Osteocyte (in vitro differentiated cells): ENCODE measurements around the gene GSX1. TPM values are rescaled to one million over a fixed set of nuclear protein-coding genes. Genes with fewer than 3 reads are reported as not detected.

Experiments used
- DNase-seq: peaks from one replicate; pipeline ENCODE4 v3.0.0; 2021; ENCODE audit warnings: mixed read lengths; ENCODE audit not compliant: unreplicated experiment; ENCODE audit errors: extremely low spot score
- H3K27ac Mint-ChIP-seq: one replicate; pipeline ENCODE4 v1.8.0; 2021; ENCODE audit warnings: mild to moderate bottlenecking, mixed read lengths; ENCODE audit not compliant: unreplicated experiment
- H3K27me3 Mint-ChIP-seq: one replicate; pipeline ENCODE4 v1.8.0; 2021; ENCODE audit warnings: mixed read lengths; ENCODE audit not compliant: unreplicated experiment
- H3K36me3 Mint-ChIP-seq: one replicate; pipeline ENCODE4 v1.8.0; 2021; ENCODE audit warnings: mixed read lengths; ENCODE audit not compliant: unreplicated experiment
- H3K4me1 Mint-ChIP-seq: one replicate; pipeline ENCODE4 v1.8.0; 2021; ENCODE audit warnings: mixed read lengths; ENCODE audit not compliant: unreplicated experiment
- H3K4me3 Mint-ChIP-seq: one replicate; pipeline ENCODE4 v1.8.0; 2021; ENCODE audit warnings: mild to moderate bottlenecking, moderate library complexity, mixed read lengths; ENCODE audit not compliant: unreplicated experiment
- H3K9me3 Mint-ChIP-seq: one replicate; pipeline ENCODE4 v1.8.0; 2021; ENCODE audit warnings: mixed read lengths; ENCODE audit not compliant: unreplicated experiment
- CTCF ChIP-seq: fragments of 200-600 bp; sonication (generic); IDR thresholded peaks from 2 replicates; pipeline ENCODE4 v1.5.0; 2021; ENCODE audit warnings: antibody characterized with exemption, mild to moderate bottlenecking, moderate library complexity
- total RNA-seq: library from RNA; stranded (reverse); gene quantifications from 2 replicates; pipeline ENCODE4 v1.2.1, GENCODE V29; 2021

GSX1 gene
- total RNA-seq, 1 donor from 2014 or later, result not detected

GRCh38 chr13:27775943-27776342, 16.3 kb upstream of the GSX1 start:
- no peak for DNase-seq
- H3K9me3 Mint-ChIP-seq, result no peaks in the 10 kb centered on the region
- no peaks in the 10 kb centered on the region for H3K4me1 Mint-ChIP-seq
- H3K27ac Mint-ChIP-seq, result no peak overlapping the region
- no peak for TF ChIP-seq CTCF
- peaks cover 44% of the 10 kb centered on the region for H3K27me3 Mint-ChIP-seq
- no peak overlapping the region for H3K4me3 Mint-ChIP-seq
- no peaks in the 10 kb centered on the region for H3K36me3 Mint-ChIP-seq

- TF ChIP-seq CTCF, result no peak
- H3K9me3 Mint-ChIP-seq, result no peaks in the 10 kb centered on the region
- no peak for DNase-seq
- H3K4me3 Mint-ChIP-seq, result no peak overlapping the region
- H3K27me3 Mint-ChIP-seq, result peaks cover 42% of the 10 kb centered on the region
- H3K27ac Mint-ChIP-seq, result no peak overlapping the region
- H3K36me3 Mint-ChIP-seq, result no peaks in the 10 kb centered on the region
- H3K4me1 Mint-ChIP-seq, result no peaks in the 10 kb centered on the region
Measured at GRCh38 chr13:27782151-27782550, 10.1 kb upstream of the GSX1 start.

- Mint-ChIP-seq H3K4me3 (no peak overlapping the region), H3K27me3 (peaks cover 45% of the 10 kb centered on the region), H3K36me3 (no peaks in the 10 kb centered on the region), H3K9me3 (no peaks in the 10 kb centered on the region), H3K4me1 (no peaks in the 10 kb centered on the region), H3K27ac (no peak overlapping the region)
- TF ChIP-seq CTCF, result peak; percentile 21
- DNase-seq, result no peak
Measured at GRCh38 chr13:27783111-27783510, 9.2 kb upstream of the GSX1 start.

- TF ChIP-seq CTCF, result no peak
- no peak for DNase-seq
- Mint-ChIP-seq H3K27ac (no peak overlapping the region), H3K27me3 (peaks cover 56% of the 10 kb centered on the region), H3K36me3 (peaks cover 3% of the 10 kb centered on the region), H3K4me3 (no peak overlapping the region), H3K9me3 (no peaks in the 10 kb centered on the region), H3K4me1 (peaks cover 24% of the 10 kb centered on the region)
Measured at GRCh38 chr13:27788271-27788670, 4.0 kb upstream of the GSX1 start.

GRCh38 chr13:27789153-27789494, 3.2 kb upstream of the GSX1 start:
- Mint-ChIP-seq H3K4me1 (peaks cover 24% of the 10 kb centered on the region), H3K36me3 (peaks cover 3% of the 10 kb centered on the region), H3K27me3 (peaks cover 57% of the 10 kb centered on the region), H3K27ac (no peak overlapping the region), H3K4me3 (no peak overlapping the region), H3K9me3 (no peaks in the 10 kb centered on the region)
- no peak for DNase-seq
- TF ChIP-seq CTCF, result no peak
